H1 (cell line): Measurements from ENCODE around the gene HACD1. TPM values are rescaled to one million over a fixed set of nuclear protein-coding genes. Genes with fewer than 3 reads are reported as not detected.

Experiments used
- polyA plus RNA-seq, 7 experiments: library from polyadenylated mRNA; depleted of rRNA in 3 of 7; stranded (reverse) in 5 of 7; unstranded in 2 of 7; fragments of >200 nt in 5 of 7; fragments of 200-250 nt in 2 of 7; gene quantifications; 1 replicate in 5 of 7; 2 replicates in 1 of 7; 4 replicates in 1 of 7; pipeline versions ENCODE4 v1.2.1 to v1.2.3, GENCODE V29; 2011 to 2013; ENCODE audit warnings: missing spikeins in 2 of 7, mixed read lengths in 2 of 7
- small RNA-seq: library from polyadenylated mRNA; stranded (forward); fragments of <200 nt; extraction: miRNeasy Mini kit (QIAGEN cat#:217004); gene quantifications from one replicate; pipeline ENCODE3, GENCODE V24; 2013; ENCODE audit not compliant: insufficient read depth
- total RNA-seq: library from RNA; stranded (reverse); fragmentation: NEBNext Ultra II Directional; extraction: Animal tissue kit (Norgen Biotek cat#: 25700); gene quantifications from 2 replicates; pipeline ENCODE4 v1.2.1, GENCODE V29; 2021

Gene HACD1
- total and polyA plus RNA-seq, 2 of the 8 experiments (the other 6 are each of a cell fraction or from before 2014, with no cell fraction given) = 18.7 to 30.8 TPM

Small RNA genes lying within 50 kb of the gene (small RNA-seq; reads per million reads assigned to genes)
- gene AC069542.2 = not detected

Other genes with a start within 250 kb of the HACD1 start
- gene ST8SIA6, start 162.8 kb downstream of the HACD1 start, total RNA-seq = 1.1 and 1.3 TPM in 2 replicates
- 0.50 and 0.70 TPM in 2 replicates for gene ST8SIA6, start 162.8 kb downstream of the HACD1 start, polyA plus RNA-seq (2011; rRNA removed)
- gene STAM, start 26.8 kb upstream of the HACD1 start, total RNA-seq = 27.8 and 29.7 TPM in 2 replicates
- 17.0 and 22.0 TPM in 2 replicates for gene STAM, start 26.8 kb upstream of the HACD1 start, polyA plus RNA-seq (2011; rRNA removed)
- gene TMEM236, start 134.8 kb upstream of the HACD1 start, total RNA-seq = 0.07 and 0.11 TPM in 2 replicates
- 0.02 TPM in 2 replicates for gene TMEM236, start 134.8 kb upstream of the HACD1 start, polyA plus RNA-seq (2011; rRNA removed)
- 0.06 and 0.11 TPM in 2 replicates for gene MRC1, start 192.0 kb upstream of the HACD1 start, total RNA-seq
- 0.02 and 0.03 TPM in 2 replicates for gene MRC1, start 192.0 kb upstream of the HACD1 start, polyA plus RNA-seq (2011; rRNA removed)